ENCODE results near the gene HOXC6. TPM values are rescaled to one million over a fixed set of nuclear protein-coding genes. Genes with fewer than 3 reads are reported as not detected.
"Not testable (repeated sequence)": the region's sequence is repeated elsewhere in the genome, so short reads cannot be mapped to it uniquely, and the experiment has no call there.

HOXC6 gene
- total RNA-seq, 1 donor from 2014 or later = not detected

GRCh38 chr12:54040648-54041047 lies 12.4 kb downstream of the HOXC6 start:
- intact Hi-C loops (cut with micrococcal nuclease) = no loop called here
- H3K27me3 ChIP-seq (ENCODE audit: low read depth) = peaks cover 99% of the 10 kb centered on the region
- H3K27ac ChIP-seq (replicated peaks) = no peak overlapping the region
- no peaks in the 10 kb centered on the region for H3K36me3 ChIP-seq
- no peak overlapping the region for H3K4me3 ChIP-seq
- no peak for DNase-seq
- no peaks in the 10 kb centered on the region for H3K9me3 ChIP-seq (replicated peaks)
- TF ChIP-seq CTCF (IDR thresholded peaks at IDR 0.05; ENCODE audit: borderline replicate concordance) = no peak
- no peaks in the 10 kb centered on the region for H3K4me1 ChIP-seq

- peaks cover 99% of the 10 kb centered on the region for H3K27me3 ChIP-seq (ENCODE audit: low read depth)
- intact Hi-C loops (cut with micrococcal nuclease) = no loop called here
Measured at GRCh38 chr12:54041097-54041690, 13.0 kb downstream of the HOXC6 start.

GRCh38 chr12:54042033-54042432 lies 13.8 kb downstream of the HOXC6 start:
- peaks cover 99% of the 10 kb centered on the region for H3K27me3 ChIP-seq (ENCODE audit: low read depth)
- intact Hi-C loops (cut with micrococcal nuclease); DNase-seq: not testable (repeated sequence)

More at GRCh38 chr12:54041097-54041690, 13.0 kb downstream of the HOXC6 start:
- H3K36me3 ChIP-seq = no peaks in the 10 kb centered on the region
- H3K4me1 ChIP-seq = no peaks in the 10 kb centered on the region
- no peak for DNase-seq
- no peaks in the 10 kb centered on the region for H3K9me3 ChIP-seq (replicated peaks)
- TF ChIP-seq CTCF (IDR thresholded peaks at IDR 0.05; ENCODE audit: borderline replicate concordance) = no peak
- no peak overlapping the region for H3K27ac ChIP-seq (replicated peaks)
- no peak overlapping the region for H3K4me3 ChIP-seq

GRCh38 chr12:54042970-54043853 lies 15.0 kb downstream of the HOXC6 start:
- intact Hi-C loops (cut with micrococcal nuclease) = no loop called here
- TF ChIP-seq CTCF (IDR thresholded peaks at IDR 0.05; ENCODE audit: borderline replicate concordance) = no peak
- Histone ChIP-seq H3K27ac (replicated peaks) (no peak overlapping the region), H3K36me3 (no peaks in the 10 kb centered on the region), H3K4me1 (peaks cover 11% of the 10 kb centered on the region), H3K9me3 (replicated peaks) (no peaks in the 10 kb centered on the region), H3K27me3 (ENCODE audit: low read depth) (peaks cover 99% of the 10 kb centered on the region), H3K4me3 (no peak overlapping the region)
- DNase-seq = no peak

More at GRCh38 chr12:54042033-54042432, 13.8 kb downstream of the HOXC6 start:
- H3K36me3 ChIP-seq; H3K9me3 ChIP-seq (replicated peaks); H3K4me3 ChIP-seq; H3K27ac ChIP-seq (replicated peaks); H3K4me1 ChIP-seq: not testable (repeated sequence)

GRCh38 chr12:54044425-54045103 lies 16.3 kb downstream of the HOXC6 start:
- peaks cover 98% of the 10 kb centered on the region for H3K27me3 ChIP-seq (ENCODE audit: low read depth)
- H3K4me3 ChIP-seq = no peak overlapping the region
- peaks cover 11% of the 10 kb centered on the region for H3K4me1 ChIP-seq
- no peak for DNase-seq
- no peak for TF ChIP-seq CTCF (IDR thresholded peaks at IDR 0.05; ENCODE audit: borderline replicate concordance)
- H3K27ac ChIP-seq (replicated peaks) = no peak overlapping the region
- intact Hi-C loops (cut with micrococcal nuclease) = no loop called here
- no peaks in the 10 kb centered on the region for H3K36me3 ChIP-seq
- no peaks in the 10 kb centered on the region for H3K9me3 ChIP-seq (replicated peaks)

All from left ventricle myocardium inferior (tissue), 1 donor.